ENCODE results near the gene COX17.
A peak's percentile ranks its signal among the peaks of the same experiment; 100 is the strongest.
"Not testable (repeated sequence)": the region's sequence is repeated elsewhere in the genome, so short reads cannot be mapped to it uniquely, and the experiment has no call there.

The COX17 gene

GRCh38 chr3:119676771-119677640 is at the start of gene COX17:
COX17 (minus strand) TSS chr3:119677406; CDS start chr3:119677310, 96 bp downstream.
- DNase-seq: peak; percentile 75

GRCh38 chr3:119726909-119727308 is 49.7 kb upstream of the COX17 start:
- no peak for DNase-seq

GRCh38 chr3:119723022-119723421 is 45.8 kb upstream of the COX17 start:
- no peak for DNase-seq

GRCh38 chr3:119717520-119717919 is 40.3 kb upstream of the COX17 start:
- no peak for DNase-seq

GRCh38 chr3:119716998-119717397 is 39.8 kb upstream of the COX17 start:
- DNase-seq: no peak

- no peak for DNase-seq
These were observed 37.9 kb upstream of the COX17 start for GRCh38 chr3:119715105-119715504.

- no peak for DNase-seq
These were observed 26.8 kb upstream of the COX17 start for GRCh38 chr3:119703820-119704531.

- peak; percentile 79 for DNase-seq
These were observed 25.6 kb upstream of the COX17 start, which contains the start of gene CFAP91 for GRCh38 chr3:119702530-119703527. CFAP91 (plus strand) TSS chr3:119703022; CDS start chr3:119703099, 77 bp downstream.

GRCh38 chr3:119700920-119701734 is 23.9 kb upstream of the COX17 start:
- no peak for DNase-seq

- DNase-seq: no peak
These were observed 23.2 kb upstream of the COX17 start for GRCh38 chr3:119700269-119700919.

- no peak for DNase-seq
These were observed 20.2 kb upstream of the COX17 start for GRCh38 chr3:119697394-119697793.

- DNase-seq: no peak
These were observed 18.3 kb upstream of the COX17 start for GRCh38 chr3:119695480-119695879.

- DNase-seq: no peak
These were observed 12.9 kb upstream of the COX17 start for GRCh38 chr3:119690043-119690656.

GRCh38 chr3:119683421-119683820 is 6.2 kb upstream of the COX17 start:
- DNase-seq: no peak

GRCh38 chr3:119681279-119681678 is 4.1 kb upstream of the COX17 start:
- DNase-seq: no peak

GRCh38 chr3:119679874-119680273 is 2.7 kb upstream of the COX17 start:
- no peak for DNase-seq

GRCh38 chr3:119678209-119678608 is 1.0 kb upstream of the COX17 start:
- DNase-seq: not testable (repeated sequence)

GRCh38 chr3:119677641-119677934 is 382 bp upstream of the COX17 start:
- DNase-seq: no peak

- no peak for DNase-seq
These were observed 1.2 kb downstream of the COX17 start for GRCh38 chr3:119676020-119676419.

GRCh38 chr3:119675188-119675874 is 1.9 kb downstream of the COX17 start:
- no peak for DNase-seq
